HUDEP-2 (cell line): ENCODE measurements around the gene BRD9.
"Not testable (repeated sequence)": the region's sequence is repeated elsewhere in the genome, so short reads cannot be mapped to it uniquely, and the experiment has no call there.

Experiments used
- DNase-seq, 76 experiments: peaks; one replicate each; lab custom pipeline; 2025; ENCODE audit not compliant: unreplicated experiment in 76 of 76; lab: John Stamatoyannopoulos, UW

BRD9 gene

DNA sequence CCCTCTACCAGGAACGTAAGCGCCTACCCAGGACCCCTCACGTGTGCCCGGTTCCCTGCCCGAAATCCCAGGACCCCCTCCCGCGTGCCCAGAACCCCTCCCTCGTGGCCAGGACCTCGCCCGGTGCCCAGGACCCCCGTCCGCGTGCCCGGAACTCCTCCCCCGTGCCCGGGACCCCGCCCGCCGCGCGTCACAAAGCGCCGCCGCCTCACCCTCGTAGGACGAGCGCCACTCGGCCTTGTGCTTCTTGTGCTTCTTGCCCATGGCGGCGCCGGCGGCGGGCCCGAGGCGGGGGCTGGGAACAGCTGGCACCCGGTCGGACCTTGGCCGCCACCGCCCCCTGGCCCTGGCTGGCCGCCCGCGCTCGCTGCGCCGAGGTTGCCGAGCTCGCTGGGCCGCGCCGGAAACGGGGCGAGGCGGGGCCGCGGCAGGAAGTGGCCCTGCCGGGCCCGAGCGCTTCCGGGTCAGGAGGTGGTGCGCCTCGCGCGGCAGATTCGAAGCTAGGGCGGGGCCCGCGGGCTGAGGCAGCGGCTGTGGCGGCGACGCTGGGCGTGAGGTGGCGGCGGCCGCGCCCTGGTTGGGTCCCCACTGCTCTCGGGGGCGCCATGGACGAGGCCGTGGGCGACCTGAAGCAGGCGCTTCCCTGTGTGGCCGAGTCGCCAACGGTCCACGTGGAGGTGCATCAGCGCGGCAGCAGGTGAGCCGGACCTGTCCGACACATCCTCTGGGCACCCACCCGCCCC lies at the start of gene BRD9, which contains the start of gene TRIP13:
BRD9 (minus strand) TSS at position 408 of the 743 bp plus-strand sequence; CDS start at position 264, 144 bp downstream.
TRIP13 (plus strand) TSS at position 491 of the 743 bp plus-strand sequence; CDS start at position 606, 115 bp downstream.
- DNase-seq: peak in 74 of 76 experiments; percentile 4 to 86 (median 70)

DNA sequence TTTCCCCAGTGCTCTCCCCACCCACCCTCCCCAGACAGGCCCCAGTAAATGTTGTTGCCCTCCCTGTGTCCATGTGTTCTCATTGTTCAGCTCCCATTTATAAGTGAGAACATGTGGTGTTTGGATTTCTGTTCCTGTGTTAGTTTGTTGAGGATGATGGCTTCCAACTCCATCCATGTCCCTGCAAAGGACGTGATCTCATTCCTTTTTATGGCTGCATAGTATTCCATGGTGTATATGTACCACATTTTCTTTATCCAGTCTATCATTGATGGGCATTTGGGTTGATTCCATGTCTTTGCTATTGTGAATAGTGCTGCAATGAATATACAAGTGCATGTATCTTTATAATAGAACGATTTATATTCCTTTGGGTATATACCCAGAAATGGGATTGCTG lies 48.1 kb upstream of the BRD9 start:
- not testable (repeated sequence) for DNase-seq

DNA sequence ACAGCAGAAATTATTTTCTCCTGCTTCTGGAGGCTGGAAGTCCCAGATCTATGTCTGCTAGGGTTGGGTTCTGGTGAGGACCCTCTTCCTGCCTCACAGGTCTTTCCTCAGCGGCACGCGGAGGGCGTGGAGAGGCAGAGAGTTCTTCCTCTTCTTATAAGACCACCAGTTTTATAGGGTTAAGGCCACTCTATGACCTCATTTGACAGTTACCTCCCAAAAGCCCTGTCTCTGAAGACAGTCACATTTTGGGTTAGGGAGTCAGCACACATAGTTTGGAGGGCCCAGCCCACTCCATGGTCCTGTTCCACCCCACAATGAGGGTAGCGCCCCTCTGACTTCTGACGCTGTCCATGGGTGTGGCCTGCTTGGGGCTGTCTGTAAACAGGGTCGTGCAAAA lies 46.8 kb upstream of the BRD9 start:
- DNase-seq: no peak

DNA sequence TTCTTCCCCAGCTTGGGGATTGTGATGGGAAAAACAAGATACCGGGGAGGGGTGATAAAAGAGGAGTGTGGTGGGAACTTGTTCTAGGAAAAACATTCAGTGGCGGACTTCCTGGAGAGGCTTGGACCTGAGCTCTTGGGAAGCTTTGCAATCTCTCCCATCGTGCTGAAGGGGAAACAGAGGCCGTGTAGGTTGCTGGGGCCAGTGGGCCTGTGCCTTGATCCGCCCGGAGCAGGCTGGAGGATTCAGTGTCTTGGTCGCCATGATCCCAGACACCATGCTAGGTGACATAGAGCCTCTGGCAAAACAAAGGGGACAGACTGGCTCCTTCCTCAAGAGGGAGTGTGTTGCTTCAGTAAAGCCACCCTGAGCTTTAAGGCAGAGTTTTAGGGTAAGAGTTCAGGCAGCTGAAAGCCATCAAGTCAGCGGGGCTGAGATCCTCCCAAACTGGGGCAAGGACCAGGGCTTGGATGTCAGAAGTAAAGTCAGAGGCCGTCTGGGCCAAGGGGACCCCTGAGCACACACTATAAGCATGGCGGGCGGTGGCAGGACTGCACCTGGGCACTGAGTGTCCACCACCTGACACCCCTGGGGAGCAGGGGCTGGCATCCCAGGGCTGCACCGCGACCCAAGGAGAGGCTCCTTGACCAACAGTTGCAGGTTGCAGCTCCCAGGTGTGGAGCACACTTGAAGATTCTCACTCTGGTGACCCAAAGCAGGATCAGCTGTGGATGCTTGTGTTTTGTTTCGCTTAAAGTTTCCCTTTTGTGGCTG lies 44.7 kb upstream of the BRD9 start:
- DNase-seq: no peak

DNA sequence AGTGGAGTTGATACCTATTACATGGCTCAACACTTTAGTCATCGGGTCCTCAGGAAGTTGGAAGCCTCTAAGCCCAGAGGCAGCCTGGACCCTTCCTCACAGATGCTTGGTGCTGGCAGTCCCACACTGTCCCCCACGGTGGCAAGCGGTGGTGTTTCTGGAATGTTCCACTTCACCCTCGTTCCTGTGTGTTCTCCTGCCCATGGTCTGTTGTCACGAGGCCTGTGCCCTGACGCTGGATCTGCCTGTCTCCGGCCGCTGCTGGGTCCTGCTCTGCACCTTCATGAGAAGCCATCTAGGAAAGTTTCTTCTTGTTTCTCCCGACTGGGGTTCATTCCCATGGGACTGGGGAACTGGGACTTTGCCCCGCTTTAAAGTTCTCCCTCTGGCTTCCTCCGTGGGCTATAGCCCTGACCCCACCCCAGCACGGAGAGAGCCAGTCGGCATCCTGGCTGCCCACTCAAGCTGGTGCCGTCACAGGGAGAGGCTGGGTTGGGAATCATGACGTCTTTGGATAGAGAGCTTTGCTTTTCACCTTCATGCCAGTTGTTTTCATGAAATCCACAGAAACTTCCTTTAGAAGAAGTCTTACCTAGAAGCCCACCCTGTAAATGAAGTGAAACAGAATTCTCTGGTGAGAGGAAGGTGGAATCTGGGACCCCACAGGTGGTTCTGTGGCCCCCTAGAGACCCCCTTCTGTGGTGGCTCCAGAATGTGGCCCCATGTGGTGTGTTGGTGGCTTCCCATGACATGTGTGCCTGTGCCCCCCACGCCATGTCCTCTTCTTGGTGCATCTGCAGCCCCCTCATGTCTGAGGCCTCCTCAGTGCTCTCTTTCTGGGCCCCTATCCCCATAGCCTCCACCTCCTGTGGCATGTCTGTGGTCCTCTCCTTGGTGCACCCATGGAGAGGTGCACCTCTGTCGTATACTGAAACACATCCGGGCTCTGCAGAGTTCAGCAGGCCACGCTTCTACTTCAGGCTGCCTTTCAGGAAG lies 43.8 kb upstream of the BRD9 start:
- DNase-seq: no peak

DNA sequence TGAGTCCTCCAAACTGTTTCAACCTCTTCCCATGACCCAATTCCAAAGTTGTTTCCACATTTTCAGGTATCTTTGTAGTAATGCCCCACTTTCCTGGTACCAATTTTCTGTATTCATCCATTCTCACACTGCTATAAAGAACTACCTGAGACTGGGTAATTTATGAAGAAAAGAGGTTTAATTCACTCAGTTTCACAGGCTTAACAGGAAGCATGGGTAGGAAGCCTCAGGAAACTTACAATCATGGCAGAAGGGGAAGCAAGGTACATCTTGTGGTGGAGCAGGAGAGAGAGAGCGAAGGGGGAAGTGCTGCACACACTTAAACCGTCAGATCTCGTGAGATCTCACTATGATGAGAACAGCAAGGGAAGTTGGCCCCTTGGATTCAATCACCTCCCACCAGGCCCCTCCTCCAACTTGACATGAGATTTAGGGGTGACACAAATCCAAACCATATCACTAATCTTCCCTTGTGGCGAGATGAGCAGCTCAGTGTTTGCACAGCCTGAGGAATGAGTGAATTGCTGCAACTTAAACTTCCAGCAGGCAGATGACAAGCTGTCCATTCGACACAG lies 43.0 kb upstream of the BRD9 start:
- no peak for DNase-seq

DNA sequence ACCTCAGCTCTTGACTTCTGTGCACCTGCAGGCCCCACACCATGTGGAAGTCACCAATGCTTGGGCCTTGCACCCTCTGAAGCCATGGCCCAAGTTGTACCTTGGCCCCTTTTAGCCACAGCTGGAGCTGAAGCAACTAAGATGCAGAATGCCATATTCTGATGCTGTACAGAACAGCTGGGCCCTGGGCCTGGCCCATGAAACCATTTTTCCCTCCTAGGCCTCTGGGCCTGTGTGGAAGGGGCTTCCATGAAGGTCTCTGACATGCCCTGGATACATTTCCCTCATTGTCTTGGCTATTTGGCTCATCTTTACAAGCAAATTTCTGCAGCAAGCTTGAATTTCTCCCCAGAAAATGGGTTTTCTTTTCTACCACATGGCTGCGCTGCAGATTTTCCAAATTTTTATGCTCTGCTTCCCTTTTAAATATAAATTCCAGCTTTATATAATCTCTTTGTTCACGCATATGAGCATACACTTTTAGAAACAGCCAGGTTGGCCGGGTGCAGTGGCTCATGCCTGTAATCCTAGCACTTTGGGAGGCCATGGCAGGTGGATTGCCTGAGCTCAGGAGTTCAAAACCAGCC lies 41.9 kb upstream of the BRD9 start:
- not testable (repeated sequence) for DNase-seq

DNA sequence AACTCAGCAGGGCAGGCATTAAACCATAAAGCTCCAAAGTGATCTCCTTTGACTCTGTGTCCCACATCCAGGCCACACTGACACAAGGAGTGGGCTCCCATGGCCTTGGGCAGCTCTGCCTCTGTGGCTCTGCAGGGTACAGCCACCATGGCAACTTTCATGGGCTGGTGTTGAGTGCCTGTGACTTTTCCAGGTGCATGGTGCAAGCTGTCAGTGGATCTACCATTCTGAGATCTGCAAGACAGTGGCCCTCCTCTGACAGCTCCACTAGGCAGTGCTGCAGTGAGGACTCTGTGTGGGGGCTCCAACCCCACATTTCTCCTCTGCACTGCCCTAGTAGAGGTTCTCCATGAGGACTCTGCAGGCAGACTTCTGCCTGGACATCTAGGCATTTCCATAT lies 41.4 kb upstream of the BRD9 start:
- not testable (repeated sequence) for DNase-seq

DNA sequence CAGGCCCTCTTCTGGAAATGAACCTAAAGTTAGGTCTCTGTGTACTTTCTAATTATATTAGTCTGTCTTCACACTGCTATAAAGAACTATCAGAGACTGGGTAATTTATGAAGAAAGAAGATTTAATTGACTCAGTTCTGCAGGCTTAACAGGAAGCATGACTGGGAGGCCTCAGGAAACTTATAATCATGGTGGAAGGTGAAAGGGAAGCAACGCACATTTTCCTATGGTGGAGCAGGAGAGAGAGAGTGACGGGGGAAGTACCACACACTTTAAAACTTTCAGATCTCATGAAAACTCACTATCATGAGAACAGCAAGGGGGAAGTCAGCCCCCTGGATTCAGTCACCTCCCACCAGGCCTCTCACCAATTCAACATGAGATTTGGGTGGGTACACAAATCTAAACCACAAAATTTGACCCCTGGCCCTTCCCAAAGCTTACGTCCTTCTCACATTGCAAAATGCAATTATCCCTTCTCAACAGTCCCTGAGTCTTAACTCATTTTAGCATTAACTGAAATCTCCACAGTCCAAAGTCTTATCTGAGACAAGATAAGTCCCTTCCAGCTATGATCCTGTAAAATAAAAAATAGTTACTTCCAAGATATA lies 40.8 kb upstream of the BRD9 start:
- no peak for DNase-seq

DNA sequence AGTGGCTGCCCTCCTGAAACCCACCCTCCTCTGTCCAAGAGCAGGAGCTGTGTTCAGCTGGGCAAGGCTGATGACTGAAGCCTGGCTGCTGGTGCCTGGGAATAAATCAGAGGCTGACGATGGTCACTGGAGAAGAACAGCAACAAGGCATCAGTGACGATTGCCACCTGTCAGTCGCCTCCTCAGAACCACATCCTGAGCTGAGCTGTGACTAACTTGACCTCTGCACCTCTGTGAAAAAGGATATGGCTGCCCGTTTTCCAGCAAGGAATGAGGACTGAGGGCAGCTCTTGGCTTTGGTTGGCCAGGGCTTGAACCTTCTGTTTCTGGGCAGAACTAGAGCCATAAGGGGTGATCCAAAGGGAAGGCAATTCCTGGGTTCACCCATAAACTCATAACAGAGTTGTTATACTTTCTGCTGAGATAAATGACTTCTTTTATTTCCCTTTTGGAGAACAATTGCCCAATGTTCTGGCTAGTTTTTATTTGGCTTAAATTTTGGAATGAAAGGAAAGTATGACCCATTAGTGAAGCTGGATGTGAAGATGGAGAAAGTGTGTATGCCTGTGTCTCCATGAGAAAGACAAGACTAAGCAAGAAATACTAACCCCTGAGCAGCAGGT lies 40.1 kb upstream of the BRD9 start:
- no peak for DNase-seq

DNA sequence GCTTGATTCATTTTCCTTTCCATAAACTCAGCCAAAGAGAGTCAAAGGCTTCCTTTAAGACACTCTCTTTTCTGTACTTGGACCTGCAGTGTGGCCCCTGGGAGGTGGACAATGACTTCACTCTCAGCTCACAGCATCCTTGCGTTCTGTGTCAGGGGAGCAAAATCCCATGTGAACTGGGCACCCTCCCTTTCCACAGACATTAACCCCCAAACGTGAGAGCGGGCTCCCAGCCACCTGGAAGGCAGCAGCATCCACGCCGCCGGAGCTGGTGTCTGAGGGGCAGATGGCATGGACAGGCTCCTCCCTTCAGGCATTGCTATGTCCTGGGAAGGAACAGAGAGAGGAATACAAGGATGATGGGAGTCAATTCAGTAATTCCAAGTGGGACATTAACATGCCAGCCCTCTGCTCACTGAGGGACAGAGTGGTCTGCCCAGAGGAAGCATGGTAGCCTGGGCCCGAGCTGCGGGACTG lies 39.6 kb upstream of the BRD9 start:
- no peak for DNase-seq

DNA sequence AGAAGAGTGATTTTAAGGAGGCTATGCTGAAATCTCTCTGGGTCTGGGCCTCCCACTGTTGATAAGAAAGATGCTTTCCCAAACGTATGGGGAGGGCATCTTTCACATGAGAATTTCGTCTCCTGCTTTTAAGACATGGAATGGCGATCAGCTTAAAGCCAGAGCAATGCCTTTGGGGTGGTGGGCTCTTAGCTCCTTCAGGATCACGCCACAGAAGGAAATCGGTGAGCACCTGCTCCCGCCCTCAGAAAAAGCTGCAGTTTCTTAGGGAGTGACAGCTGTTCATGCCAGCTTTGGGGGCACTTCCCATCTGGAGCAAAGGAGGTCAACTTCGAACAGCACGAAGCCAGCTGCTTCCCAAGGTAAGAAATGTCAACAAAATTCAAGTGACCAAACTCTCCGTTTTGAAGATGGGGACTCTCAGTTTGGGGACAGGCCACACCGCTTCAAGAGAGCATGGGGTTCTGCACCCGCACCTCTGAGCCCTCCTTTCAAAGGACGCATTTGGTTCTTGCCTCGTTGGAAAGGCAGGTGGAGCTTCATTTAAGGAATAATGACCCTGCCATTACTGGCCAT lies 39.1 kb upstream of the BRD9 start:
- DNase-seq: no peak

DNA sequence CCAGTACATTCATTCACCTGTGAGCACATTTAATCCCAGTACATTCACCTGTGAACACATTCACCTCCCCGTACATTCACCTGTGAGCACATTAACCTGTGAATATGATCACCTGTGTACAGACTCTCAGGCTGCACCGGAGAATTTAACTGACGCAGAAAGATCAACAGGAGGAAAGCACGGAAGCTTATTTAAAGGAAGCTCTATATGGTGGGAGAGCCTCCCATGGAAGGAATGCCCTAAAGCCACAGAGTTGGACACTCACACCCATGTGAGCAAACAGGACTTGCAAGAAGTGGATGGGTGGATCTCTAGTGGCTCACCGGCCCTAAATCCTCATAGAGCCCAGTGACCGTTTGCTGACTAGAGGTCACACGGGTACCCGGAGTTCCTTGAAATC lies 38.3 kb upstream of the BRD9 start:
- no peak for DNase-seq

DNA sequence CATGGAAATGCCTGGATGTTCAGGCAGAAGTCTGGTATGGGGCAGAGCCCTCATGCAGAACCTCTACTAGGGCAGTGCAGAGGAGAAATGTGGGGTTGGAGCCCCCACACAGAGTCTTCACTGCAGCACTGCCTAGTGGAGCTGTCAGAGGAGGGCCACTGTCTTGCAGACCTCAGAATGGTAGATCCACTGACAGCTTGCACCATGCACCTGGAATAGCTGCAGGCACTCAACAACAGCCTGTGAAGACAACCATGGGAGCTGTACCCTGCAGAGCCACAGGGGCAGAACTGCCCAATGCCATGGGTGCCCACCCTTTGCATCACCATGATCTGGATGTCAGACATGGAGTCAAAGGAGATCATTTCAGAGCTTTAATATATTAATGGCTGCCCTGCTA lies 37.0 kb upstream of the BRD9 start:
- no peak for DNase-seq

DNA sequence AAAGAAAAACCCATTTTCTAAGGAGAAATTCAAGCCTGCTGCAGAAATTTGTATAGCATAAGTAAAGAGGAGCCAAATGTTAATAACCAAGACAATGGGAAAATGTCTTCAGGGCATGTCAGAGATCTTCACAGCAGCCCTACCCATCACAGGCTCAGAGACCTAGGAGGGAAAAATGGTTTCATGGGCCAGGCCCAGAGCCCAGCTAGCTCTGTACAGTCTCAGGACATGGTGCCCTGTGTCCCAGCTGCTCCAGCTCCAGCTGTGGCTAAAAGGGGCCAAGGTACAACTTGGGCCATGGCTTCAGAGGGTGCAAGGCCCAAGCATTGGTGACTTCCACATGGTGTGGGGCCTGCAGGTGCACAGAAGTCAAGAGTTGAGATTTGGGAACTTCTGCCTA lies 36.6 kb upstream of the BRD9 start:
- DNase-seq: not testable (repeated sequence)

DNA sequence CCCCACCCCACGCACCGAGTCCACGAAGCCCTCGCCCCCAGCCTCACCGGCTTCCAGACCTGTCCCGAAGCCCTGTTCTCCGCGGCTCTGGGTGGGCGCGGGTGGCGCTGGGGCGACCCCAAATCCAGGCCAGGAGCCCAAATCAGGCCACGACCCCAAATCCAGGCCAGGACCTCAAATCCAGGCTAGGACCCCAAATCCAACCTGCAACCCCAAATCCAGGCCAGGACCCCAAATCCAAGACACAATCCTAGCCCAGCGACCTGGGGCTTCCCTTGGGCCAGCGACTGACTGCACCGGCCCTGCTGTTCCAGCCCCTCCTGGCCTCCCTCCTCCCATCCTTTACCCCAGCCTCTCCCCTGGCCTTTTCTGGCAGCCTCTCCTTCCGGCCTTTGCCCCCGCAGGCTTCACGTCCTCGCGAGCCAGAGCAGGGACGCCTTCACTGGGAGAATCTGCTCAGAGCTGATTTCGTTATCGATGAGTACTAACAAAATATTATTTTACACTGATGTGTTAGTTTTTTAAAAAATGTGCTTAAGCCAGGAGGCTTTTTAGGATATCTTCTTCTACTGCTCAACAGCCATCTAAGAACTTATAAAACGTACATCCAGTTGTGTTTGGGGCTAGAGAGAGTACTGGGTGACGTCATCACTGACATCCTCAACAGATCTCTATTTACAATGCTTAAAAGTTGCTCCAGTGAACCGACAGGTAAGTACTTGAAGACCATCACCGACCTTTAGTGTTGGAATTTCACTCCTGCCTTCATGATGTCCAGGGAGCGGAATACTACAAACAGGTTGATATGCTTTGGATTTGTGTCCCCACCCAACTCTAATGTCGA lies 34.8 kb upstream of the BRD9 start:
- no peak for DNase-seq

DNA sequence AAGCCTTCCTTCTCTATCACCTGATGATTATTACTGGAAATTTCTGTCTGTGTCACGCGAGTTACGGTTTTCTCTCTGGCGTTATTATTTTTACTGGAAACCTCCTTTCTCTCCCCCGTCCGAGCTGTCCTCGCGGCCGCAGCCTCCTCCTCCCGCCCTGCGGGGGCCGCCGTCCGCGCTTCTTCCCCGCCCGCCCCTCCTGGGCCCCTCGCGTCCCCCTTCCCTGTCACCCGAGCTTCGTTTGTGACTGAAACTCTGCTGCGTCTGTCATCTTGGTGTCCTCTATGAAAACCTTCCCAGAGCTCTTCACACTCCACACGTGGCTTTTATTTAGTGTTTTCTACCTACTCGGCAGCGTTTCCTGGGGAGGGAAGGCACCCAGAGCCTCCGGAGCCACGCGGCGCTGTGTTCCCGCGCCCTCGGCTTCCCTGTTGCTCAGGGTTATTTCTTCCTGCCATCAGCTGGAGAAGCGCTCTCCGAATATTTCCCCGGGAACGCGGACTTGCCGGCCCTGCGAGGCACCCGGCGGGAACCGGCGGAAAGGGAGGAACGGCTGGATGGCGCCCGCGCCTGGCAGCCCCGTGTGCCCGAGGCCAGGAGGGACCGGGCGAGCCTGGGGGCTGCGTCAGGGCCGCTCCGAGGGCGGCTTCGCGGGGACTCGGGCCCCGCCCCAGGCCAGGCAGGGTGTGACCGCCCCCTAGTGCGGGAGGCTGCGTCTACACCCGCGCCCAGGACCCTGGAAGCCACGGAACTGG lies 34.0 kb upstream of the BRD9 start:
- peak in 3 of 76 experiments; percentile 4 to 10 (median 9) for DNase-seq
